ENCODE measurements around the gene VIM.

GRCh38 chr10:17200001-17200911 is 27.8 kb upstream of the VIM start:
- TF ChIP-seq POLR2A (IDR thresholded peaks at IDR 0.05) = no peak
- TF ChIP-seq, protein P1, sequence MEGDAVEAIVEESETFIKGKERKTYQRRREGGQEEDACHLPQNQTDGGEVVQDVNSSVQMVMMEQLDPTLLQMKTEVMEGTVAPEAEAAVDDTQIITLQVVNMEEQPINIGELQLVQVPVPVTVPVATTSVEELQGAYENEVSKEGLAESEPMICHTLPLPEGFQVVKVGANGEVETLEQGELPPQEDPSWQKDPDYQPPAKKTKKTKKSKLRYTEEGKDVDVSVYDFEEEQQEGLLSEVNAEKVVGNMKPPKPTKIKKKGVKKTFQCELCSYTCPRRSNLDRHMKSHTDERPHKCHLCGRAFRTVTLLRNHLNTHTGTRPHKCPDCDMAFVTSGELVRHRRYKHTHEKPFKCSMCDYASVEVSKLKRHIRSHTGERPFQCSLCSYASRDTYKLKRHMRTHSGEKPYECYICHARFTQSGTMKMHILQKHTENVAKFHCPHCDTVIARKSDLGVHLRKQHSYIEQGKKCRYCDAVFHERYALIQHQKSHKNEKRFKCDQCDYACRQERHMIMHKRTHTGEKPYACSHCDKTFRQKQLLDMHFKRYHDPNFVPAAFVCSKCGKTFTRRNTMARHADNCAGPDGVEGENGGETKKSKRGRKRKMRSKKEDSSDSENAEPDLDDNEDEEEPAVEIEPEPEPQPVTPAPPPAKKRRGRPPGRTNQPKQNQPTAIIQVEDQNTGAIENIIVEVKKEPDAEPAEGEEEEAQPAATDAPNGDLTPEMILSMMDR (IDR thresholded peaks at IDR 0.05) = no peak

Measured in suprapubic skin (tissue), 3 donors.